ENCODE results near the gene NDOR1. TPM values are rescaled to one million over a fixed set of nuclear protein-coding genes. Genes with fewer than 3 reads are reported as not detected.
"Not testable (repeated sequence)": the region's sequence is repeated elsewhere in the genome, so short reads cannot be mapped to it uniquely, and the experiment has no call there.

The NDOR1 gene
- total RNA-seq, 1 experiment from 2014 or later: 7.8 TPM

- Histone ChIP-seq H3K4me1 (ENCODE audit: low read length) (peaks cover 50% of the 10 kb centered on the region), H3K4me2 (ENCODE audit: low read depth, low read length, poor library complexity, severe bottlenecking) (peak overlapping the region; percentile 92), H4K20me1 (ENCODE audit: insufficient read depth, low read depth, low read length) (peaks cover 14% of the 10 kb centered on the region; the same call in 1 of the 2 replicates), H3K4me3 (ENCODE audit: low read length) (peak overlapping the region; percentile 69), H3K9me2 (replicated peaks; ENCODE audit: insufficient read depth, low read length) (no peaks in the 10 kb centered on the region), H3K79me2 (ENCODE audit: low read length) (peaks cover 19% of the 10 kb centered on the region), H3K27me3 (ENCODE audit: low read length) (no peaks in the 10 kb centered on the region), H3K36me3 (ENCODE audit: insufficient read depth, low read length) (peaks cover 12% of the 10 kb centered on the region), H2AFZ (ENCODE audit: low read length) (no peak overlapping the region), H3K9ac (ENCODE audit: low read length) (peak overlapping the region; percentile 81), H3K27ac (ENCODE audit: low read length) (no peak overlapping the region), H3K9me3 (ENCODE audit: low read length) (no peaks in the 10 kb centered on the region)
- DNase-seq: no peak
Observed at GRCh38 chr9:137253717-137254623, 48.5 kb downstream of the NDOR1 start.

GRCh38 chr9:137254624-137255447, 49.3 kb downstream of the NDOR1 start, which contains the start of gene NELFB:
Gene NELFB, plus strand, starts transcription at chr9:137255327.
- Histone ChIP-seq H2AFZ (ENCODE audit: low read length) (no peak within 1 kb of the TSS; the same call in 1 of the 2 replicates), H3K27ac (ENCODE audit: low read length) (peak within 1 kb of the TSS; percentile 54), H3K9ac (ENCODE audit: low read length) (peak within 1 kb of the TSS; percentile 95), H3K4me3 (ENCODE audit: low read length) (peak within 1 kb of the TSS; percentile 99), H3K4me2 (ENCODE audit: low read depth, low read length, poor library complexity, severe bottlenecking) (peak within 1 kb of the TSS; percentile 92), H3K27me3 (ENCODE audit: low read length) (no peaks in the 10 kb centered on the region), H3K9me2 (replicated peaks; ENCODE audit: insufficient read depth, low read length) (no peaks in the 10 kb centered on the region), H3K36me3 (ENCODE audit: insufficient read depth, low read length) (peaks cover 16% of the 10 kb centered on the region), H3K79me2 (ENCODE audit: low read length) (peaks cover 19% of the 10 kb centered on the region), H4K20me1 (ENCODE audit: insufficient read depth, low read depth, low read length) (peaks cover 14% of the 10 kb centered on the region; the same call in 1 of the 2 replicates), H3K9me3 (ENCODE audit: low read length) (no peaks in the 10 kb centered on the region), H3K4me1 (ENCODE audit: low read length) (peaks cover 50% of the 10 kb centered on the region)
- peak; percentile 97 for DNase-seq

GRCh38 chr9:137255448-137256114, 50.1 kb downstream of the NDOR1 start:
- Histone ChIP-seq H3K4me2 (ENCODE audit: low read depth, low read length, poor library complexity, severe bottlenecking) (peak overlapping the region; percentile 75), H3K79me2 (ENCODE audit: low read length) (peaks cover 19% of the 10 kb centered on the region), H3K36me3 (ENCODE audit: insufficient read depth, low read length) (peaks cover 16% of the 10 kb centered on the region), H4K20me1 (ENCODE audit: insufficient read depth, low read depth, low read length) (peaks cover 14% of the 10 kb centered on the region; the same call in 1 of the 2 replicates), H3K9me2 (replicated peaks; ENCODE audit: insufficient read depth, low read length) (no peaks in the 10 kb centered on the region), H3K27me3 (ENCODE audit: low read length) (no peaks in the 10 kb centered on the region), H2AFZ (ENCODE audit: low read length) (no peak overlapping the region), H3K4me3 (ENCODE audit: low read length) (peak overlapping the region; percentile 99), H3K9ac (ENCODE audit: low read length) (peak overlapping the region; percentile 95), H3K27ac (ENCODE audit: low read length) (peak overlapping the region; percentile 54), H3K9me3 (ENCODE audit: low read length) (no peaks in the 10 kb centered on the region), H3K4me1 (ENCODE audit: low read length) (peaks cover 50% of the 10 kb centered on the region)
- DNase-seq: peak; percentile 69

GRCh38 chr9:137256362-137256761, 50.9 kb downstream of the NDOR1 start:
- Histone ChIP-seq H3K4me2 (ENCODE audit: low read depth, low read length, poor library complexity, severe bottlenecking) (peak overlapping the region; percentile 75), H3K4me1 (ENCODE audit: low read length) (peaks cover 50% of the 10 kb centered on the region), H3K4me3 (ENCODE audit: low read length) (peak overlapping the region; percentile 99), H3K27ac (ENCODE audit: low read length) (no peak overlapping the region), H2AFZ (ENCODE audit: low read length) (no peak overlapping the region), H3K9me2 (replicated peaks; ENCODE audit: insufficient read depth, low read length) (no peaks in the 10 kb centered on the region), H3K79me2 (ENCODE audit: low read length) (peaks cover 19% of the 10 kb centered on the region), H3K27me3 (ENCODE audit: low read length) (no peaks in the 10 kb centered on the region), H3K9me3 (ENCODE audit: low read length) (no peaks in the 10 kb centered on the region), H3K36me3 (ENCODE audit: insufficient read depth, low read length) (peaks cover 16% of the 10 kb centered on the region), H3K9ac (ENCODE audit: low read length) (peak overlapping the region; percentile 95), H4K20me1 (ENCODE audit: insufficient read depth, low read depth, low read length) (peaks cover 14% of the 10 kb centered on the region; the same call in 1 of the 2 replicates)
- DNase-seq: no peak

- DNase-seq: no peak
- H2AFZ ChIP-seq (ENCODE audit: low read length): no peak overlapping the region
- H3K4me1 ChIP-seq (ENCODE audit: low read length): peaks cover 50% of the 10 kb centered on the region
- peaks cover 19% of the 10 kb centered on the region for H3K79me2 ChIP-seq (ENCODE audit: low read length)
- peak overlapping the region; percentile 75 for H3K4me2 ChIP-seq (ENCODE audit: low read depth, low read length, poor library complexity, severe bottlenecking)
- H3K36me3 ChIP-seq (ENCODE audit: insufficient read depth, low read length): peaks cover 16% of the 10 kb centered on the region
- H4K20me1 ChIP-seq (ENCODE audit: insufficient read depth, low read depth, low read length): peaks cover 14% of the 10 kb centered on the region; the same call in 1 of the 2 replicates
- H3K4me3 ChIP-seq (ENCODE audit: low read length): peak overlapping the region; percentile 99
- H3K9ac ChIP-seq (ENCODE audit: low read length): peak overlapping the region; percentile 95; the same call in 1 of the 2 replicates
- H3K27me3 ChIP-seq (ENCODE audit: low read length): no peaks in the 10 kb centered on the region
- no peaks in the 10 kb centered on the region for H3K9me2 ChIP-seq (replicated peaks; ENCODE audit: insufficient read depth, low read length)
- no peak overlapping the region for H3K27ac ChIP-seq (ENCODE audit: low read length)
- H3K9me3 ChIP-seq (ENCODE audit: low read length): no peaks in the 10 kb centered on the region
Observed at GRCh38 chr9:137256856-137257255, 51.4 kb downstream of the NDOR1 start.

GRCh38 chr9:137262173-137262908, 56.8 kb downstream of the NDOR1 start:
- H3K36me3 ChIP-seq (ENCODE audit: insufficient read depth, low read length): peaks cover 10% of the 10 kb centered on the region
- H3K27me3 ChIP-seq (ENCODE audit: low read length): not testable (repeated sequence)

GRCh38 chr9:137262909-137263285, 57.4 kb downstream of the NDOR1 start:
- H3K79me2 ChIP-seq (ENCODE audit: low read length): no peaks in the 10 kb centered on the region
- H3K9me2 ChIP-seq (replicated peaks; ENCODE audit: insufficient read depth, low read length): no peaks in the 10 kb centered on the region
- H3K4me1 ChIP-seq (ENCODE audit: low read length): peaks cover 18% of the 10 kb centered on the region
- no peak overlapping the region for H3K4me2 ChIP-seq (ENCODE audit: low read depth, low read length, poor library complexity, severe bottlenecking)
- H3K9me3 ChIP-seq (ENCODE audit: low read length): no peaks in the 10 kb centered on the region
- H3K36me3 ChIP-seq (ENCODE audit: insufficient read depth, low read length): peaks cover 10% of the 10 kb centered on the region
- H4K20me1 ChIP-seq (ENCODE audit: insufficient read depth, low read depth, low read length): no peaks in the 10 kb centered on the region
- no peaks in the 10 kb centered on the region for H3K27me3 ChIP-seq (ENCODE audit: low read length)
- DNase-seq: no peak
- H3K27ac ChIP-seq (ENCODE audit: low read length): no peak overlapping the region
- H3K4me3 ChIP-seq (ENCODE audit: low read length): no peak overlapping the region
- no peak overlapping the region for H2AFZ ChIP-seq (ENCODE audit: low read length)
- H3K9ac ChIP-seq (ENCODE audit: low read length): no peak overlapping the region

More at GRCh38 chr9:137262173-137262908, 56.8 kb downstream of the NDOR1 start:
- H3K4me3 ChIP-seq (ENCODE audit: low read length); H4K20me1 ChIP-seq (ENCODE audit: insufficient read depth, low read depth, low read length); H3K27ac ChIP-seq (ENCODE audit: low read length); H3K4me2 ChIP-seq (ENCODE audit: low read depth, low read length, poor library complexity, severe bottlenecking); H3K9ac ChIP-seq (ENCODE audit: low read length); H3K9me3 ChIP-seq (ENCODE audit: low read length); H3K79me2 ChIP-seq (ENCODE audit: low read length); H2AFZ ChIP-seq (ENCODE audit: low read length); DNase-seq; H3K9me2 ChIP-seq (replicated peaks; ENCODE audit: insufficient read depth, low read length): not testable (repeated sequence)
- H3K4me1 ChIP-seq (ENCODE audit: low read length): peaks cover 15% of the 10 kb centered on the region

Data from Karpas-422 (cell line).